Fibroblast of the aortic adventitia (primary cell): ENCODE data around the gene GCDH. TPM values are rescaled to one million over a fixed set of nuclear protein-coding genes. Genes with fewer than 3 reads are reported as not detected.

ENCODE experiments used
- DNase-seq: peaks from one replicate; pipeline ENCODE4 v3.0.0-alpha.2; 2010; ENCODE audit warnings: low read depth
- H3K4me3 ChIP-seq: 2 replicates; pipeline ENCODE4 v1.5.1; 2011; ENCODE audit warnings: low read depth, mild to moderate bottlenecking, control low read depth, low read length, moderate library complexity
- total RNA-seq: library from RNA; depleted of rRNA; stranded (reverse); fragments of >200 nt; gene quantifications from 2 replicates; pipeline ENCODE4 v1.2.3, GENCODE V29; 2012; ENCODE audit warnings: low replicate concordance
- TF ChIP-seq, protein P1 (sequence below): IDR thresholded peaks from 2 replicates; pipeline ENCODE4 v1.5.1; 2011; ENCODE audit warnings: mild to moderate bottlenecking, low read length, control low read depth, inconsistent platforms; ENCODE audit not compliant: insufficient read depth

GCDH gene
- total RNA-seq, 1 donor: 24.4 TPM

DNA sequence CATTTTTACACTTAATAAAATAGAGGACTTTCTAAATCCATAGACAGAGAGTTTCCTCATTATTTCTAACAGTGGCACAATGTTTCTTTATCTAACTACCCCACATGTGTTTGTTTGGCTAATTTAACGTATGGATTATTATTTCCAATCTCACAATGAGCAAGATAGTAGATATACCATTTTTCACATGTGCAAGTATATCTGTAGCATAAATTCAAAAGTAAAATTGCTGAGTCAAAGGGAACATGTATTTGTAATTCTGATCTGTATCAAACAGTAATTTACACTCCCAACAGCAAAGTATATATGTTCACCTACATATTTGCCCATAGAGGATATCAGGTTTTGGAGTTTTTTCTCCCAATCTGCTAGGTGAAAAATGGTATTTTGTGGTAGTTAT is 34.3 kb upstream of the GCDH start:
- no peak for DNase-seq
- TF ChIP-seq, protein P1, sequence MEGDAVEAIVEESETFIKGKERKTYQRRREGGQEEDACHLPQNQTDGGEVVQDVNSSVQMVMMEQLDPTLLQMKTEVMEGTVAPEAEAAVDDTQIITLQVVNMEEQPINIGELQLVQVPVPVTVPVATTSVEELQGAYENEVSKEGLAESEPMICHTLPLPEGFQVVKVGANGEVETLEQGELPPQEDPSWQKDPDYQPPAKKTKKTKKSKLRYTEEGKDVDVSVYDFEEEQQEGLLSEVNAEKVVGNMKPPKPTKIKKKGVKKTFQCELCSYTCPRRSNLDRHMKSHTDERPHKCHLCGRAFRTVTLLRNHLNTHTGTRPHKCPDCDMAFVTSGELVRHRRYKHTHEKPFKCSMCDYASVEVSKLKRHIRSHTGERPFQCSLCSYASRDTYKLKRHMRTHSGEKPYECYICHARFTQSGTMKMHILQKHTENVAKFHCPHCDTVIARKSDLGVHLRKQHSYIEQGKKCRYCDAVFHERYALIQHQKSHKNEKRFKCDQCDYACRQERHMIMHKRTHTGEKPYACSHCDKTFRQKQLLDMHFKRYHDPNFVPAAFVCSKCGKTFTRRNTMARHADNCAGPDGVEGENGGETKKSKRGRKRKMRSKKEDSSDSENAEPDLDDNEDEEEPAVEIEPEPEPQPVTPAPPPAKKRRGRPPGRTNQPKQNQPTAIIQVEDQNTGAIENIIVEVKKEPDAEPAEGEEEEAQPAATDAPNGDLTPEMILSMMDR: no peak
- no peak overlapping the region for H3K4me3 ChIP-seq

DNA sequence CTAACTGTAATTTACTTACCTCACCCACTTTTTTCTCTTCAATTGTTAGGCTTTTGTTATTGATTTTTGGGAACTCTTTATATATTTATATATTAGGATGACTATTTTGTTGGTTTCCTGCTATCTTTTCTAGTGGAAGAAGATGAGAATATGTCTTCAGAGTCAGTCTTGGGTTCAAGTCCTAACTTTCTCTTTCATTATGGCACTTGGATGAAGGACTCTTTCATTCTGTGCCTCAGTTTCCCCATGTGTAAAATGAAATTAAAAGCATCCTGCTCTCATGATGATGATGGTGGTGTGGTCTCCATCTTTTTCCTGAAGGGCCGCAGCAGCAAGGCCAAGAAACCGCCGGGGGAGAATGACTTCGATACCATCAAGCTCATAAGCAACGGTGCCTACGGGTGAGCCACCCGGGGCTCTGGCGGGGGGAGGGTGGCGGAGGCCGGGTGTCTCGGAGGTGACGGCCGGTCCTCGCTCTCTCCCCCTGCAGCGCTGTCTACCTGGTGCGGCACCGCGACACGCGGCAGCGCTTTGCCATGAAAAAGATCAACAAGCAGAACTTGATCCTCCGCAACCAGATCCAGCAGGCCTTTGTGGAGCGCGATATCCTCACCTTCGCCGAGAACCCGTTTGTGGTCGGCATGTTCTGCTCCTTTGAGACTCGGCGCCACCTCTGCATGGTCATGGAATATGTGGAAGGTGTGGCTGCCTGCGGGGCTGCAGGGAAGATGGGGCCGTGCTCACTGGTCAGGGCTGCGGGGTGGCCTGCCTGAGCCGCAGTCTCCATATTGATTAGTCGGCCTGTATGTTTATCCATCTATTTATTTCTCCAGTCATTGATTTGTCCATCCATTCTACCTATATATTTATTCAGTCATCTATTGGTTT is 32.7 kb upstream of the GCDH start:
- no peak overlapping the region for H3K4me3 ChIP-seq
- TF ChIP-seq, protein P1: no peak
- DNase-seq: no peak

DNA sequence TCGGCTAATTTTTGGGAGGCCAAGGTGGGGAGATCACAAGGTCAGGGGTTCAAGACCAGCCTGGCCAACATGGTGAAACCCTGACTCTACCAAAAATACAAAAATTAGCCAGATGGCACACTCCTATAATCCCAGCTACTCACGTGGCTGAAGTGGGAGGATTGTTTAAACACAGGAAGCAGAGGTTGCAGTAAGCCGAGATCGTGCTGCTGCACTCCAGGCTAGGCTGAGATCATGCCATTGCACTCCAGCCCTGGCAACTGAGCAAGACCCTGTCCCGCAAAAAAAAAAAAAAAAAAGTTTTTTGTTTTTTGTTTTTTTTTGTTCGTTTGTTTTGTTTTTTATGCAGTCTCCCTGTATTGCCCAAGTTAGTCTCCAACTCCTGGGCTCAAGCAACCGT is 31.4 kb upstream of the GCDH start:
- no peak overlapping the region for H3K4me3 ChIP-seq
- no peak for DNase-seq
- TF ChIP-seq, protein P1: no peak

DNA sequence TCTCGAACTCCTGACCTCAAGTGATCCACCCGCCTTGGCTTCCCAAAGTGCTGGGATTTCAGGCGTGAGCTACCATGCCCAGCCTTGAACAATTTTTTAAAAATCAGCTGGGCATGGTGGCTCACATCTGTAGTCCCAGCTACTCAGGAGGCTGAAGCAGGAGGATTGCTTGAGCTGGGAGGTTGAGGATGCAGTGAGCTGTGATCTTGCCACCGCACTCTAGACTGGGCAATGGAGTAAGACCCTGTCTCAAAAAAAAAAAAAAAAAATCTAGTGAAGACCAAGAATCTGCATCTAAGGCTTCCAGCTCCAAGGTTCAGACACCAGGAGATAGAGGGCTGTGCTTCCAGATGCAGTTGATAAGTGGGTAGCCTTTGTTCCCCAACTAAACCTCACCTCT is 26.8 kb upstream of the GCDH start:
- TF ChIP-seq, protein P1: no peak

DNA sequence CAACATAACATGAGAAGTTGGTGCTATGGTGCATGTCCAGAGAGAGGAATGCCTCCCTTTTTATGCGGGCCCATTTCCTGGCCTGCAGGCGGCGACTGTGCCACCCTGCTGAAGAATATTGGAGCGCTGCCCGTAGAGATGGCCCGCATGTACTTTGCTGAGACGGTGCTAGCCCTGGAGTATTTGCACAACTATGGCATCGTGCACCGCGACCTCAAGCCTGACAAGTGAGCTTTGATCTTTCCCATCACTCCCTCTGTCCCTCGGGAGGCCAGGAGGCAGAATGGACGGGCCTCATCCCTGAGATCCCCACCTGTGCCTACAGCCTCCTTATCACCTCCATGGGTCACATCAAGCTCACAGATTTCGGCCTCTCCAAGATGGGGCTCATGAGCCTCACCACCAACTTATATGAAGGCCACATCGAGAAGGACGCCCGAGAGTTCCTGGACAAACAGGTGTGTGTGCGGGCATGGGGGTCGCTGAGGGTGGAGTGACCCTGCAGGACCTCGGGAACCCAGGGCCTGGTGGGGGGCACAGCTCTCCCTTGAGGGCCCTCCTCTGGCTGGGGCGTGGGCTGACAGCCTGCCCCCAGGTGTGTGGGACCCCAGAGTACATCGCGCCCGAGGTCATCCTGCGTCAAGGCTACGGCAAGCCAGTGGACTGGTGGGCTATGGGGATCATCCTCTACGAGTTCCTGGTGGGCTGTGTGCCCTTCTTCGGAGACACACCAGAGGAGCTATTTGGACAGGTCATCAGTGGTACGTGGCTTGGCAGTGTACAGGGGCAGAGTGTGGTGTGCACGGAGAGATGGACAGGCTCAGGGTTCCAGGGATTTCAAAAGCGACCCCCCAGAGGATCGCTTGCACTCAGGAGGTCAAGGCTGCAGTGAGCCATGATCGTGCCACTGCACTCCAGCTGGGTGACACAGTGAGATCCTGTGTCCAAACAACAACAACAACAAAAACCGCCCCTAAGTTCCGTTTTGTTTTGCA is 25.9 kb upstream of the GCDH start:
- no peak for DNase-seq
- H3K4me3 ChIP-seq: no peak overlapping the region

More for the DNA sequence above, 26.8 kb upstream of the GCDH start:
- no peak for DNase-seq
- no peak overlapping the region for H3K4me3 ChIP-seq

DNA sequence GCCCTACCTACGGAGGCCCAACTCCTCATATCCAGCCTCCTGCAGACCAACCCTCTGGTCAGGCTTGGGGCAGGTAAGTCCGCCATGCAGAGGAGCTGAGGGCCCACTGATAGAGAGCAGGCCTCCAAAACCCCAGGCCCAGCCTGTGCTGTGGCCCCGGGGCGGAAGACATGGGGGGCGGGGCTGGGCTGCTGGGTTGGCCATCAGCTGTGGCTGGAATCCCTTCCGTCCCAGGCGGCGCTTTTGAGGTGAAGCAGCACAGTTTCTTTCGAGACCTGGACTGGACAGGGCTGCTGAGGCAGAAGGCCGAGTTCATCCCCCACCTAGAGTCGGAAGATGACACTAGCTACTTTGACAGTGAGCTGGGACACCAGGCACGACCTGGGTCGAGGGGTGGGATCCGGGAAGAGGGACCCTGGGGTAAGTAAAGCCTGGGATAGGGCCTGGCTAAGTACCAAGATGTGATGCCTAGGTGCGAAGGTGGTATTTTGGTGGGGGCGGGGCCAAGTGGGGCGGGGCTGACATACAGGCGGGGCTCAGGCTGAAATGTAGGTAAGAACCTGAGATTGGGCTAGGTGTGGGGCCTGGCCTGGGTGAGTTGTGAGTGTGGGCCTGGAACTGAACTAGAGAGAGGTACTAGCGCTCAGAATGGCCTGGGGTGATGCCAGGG is 25.1 kb upstream of the GCDH start:
- no peak overlapping the region for H3K4me3 ChIP-seq
- DNase-seq: no peak
- TF ChIP-seq, protein P1: no peak

More for the DNA sequence above, 25.9 kb upstream of the GCDH start:
- TF ChIP-seq, protein P1: no peak
